HG03139 (cell line): ENCODE data around the gene RALY.

Experiments
- ATAC-seq: cut with Tn5 transposase; IDR thresholded peaks from one replicate; pipeline ENCODE4 v1.9.1; 2021; ENCODE audit not compliant: unreplicated experiment

The RALY gene

GRCh38 chr20:34100576-34100975, 106.9 kb downstream of the RALY start:
- no peak for ATAC-seq

GRCh38 chr20:34102342-34102741, 108.6 kb downstream of the RALY start:
- ATAC-seq, result no peak

- ATAC-seq, result no peak
Measured at GRCh38 chr20:34104059-34104458, 110.3 kb downstream of the RALY start.

- no peak for ATAC-seq
Measured at GRCh38 chr20:34105978-34106675, 112.4 kb downstream of the RALY start.

GRCh38 chr20:34108616-34109174, 115.0 kb downstream of the RALY start:
- ATAC-seq, result no peak

GRCh38 chr20:34109442-34109841, 115.7 kb downstream of the RALY start:
- ATAC-seq, result no peak

GRCh38 chr20:34110025-34110744, 116.5 kb downstream of the RALY start:
- ATAC-seq, result no peak

GRCh38 chr20:34110745-34111641, 117.3 kb downstream of the RALY start:
- ATAC-seq, result no peak

GRCh38 chr20:34111702-34112599, 118.2 kb downstream of the RALY start, which contains the start of gene EIF2S2:
EIF2S2 (minus strand) TSS chr20:34112243; CDS start chr20:34112110, 133 bp downstream.
- ATAC-seq, result peak; percentile 90

- no peak for ATAC-seq
Measured at GRCh38 chr20:34112600-34113101, 118.9 kb downstream of the RALY start.

GRCh38 chr20:34114809-34115208, 121.1 kb downstream of the RALY start:
- no peak for ATAC-seq

GRCh38 chr20:34115232-34115631, 121.5 kb downstream of the RALY start:
- ATAC-seq, result no peak

- no peak for ATAC-seq
Measured at GRCh38 chr20:34120213-34120612, 126.5 kb downstream of the RALY start.

- ATAC-seq, result no peak
Measured at GRCh38 chr20:34122274-34122980, 128.7 kb downstream of the RALY start.

- ATAC-seq, result no peak
Measured at GRCh38 chr20:34123309-34123708, 129.6 kb downstream of the RALY start.

GRCh38 chr20:34124469-34125249, 130.9 kb downstream of the RALY start:
- ATAC-seq, result no peak

GRCh38 chr20:34127792-34128191, 134.1 kb downstream of the RALY start:
- ATAC-seq, result no peak

GRCh38 chr20:34129518-34130162, 135.9 kb downstream of the RALY start:
- ATAC-seq, result no peak
